Adrenal gland (tissue), 12 donors: ENCODE measurements around the gene KLHL21. TPM values are rescaled to one million over a fixed set of nuclear protein-coding genes. Genes with fewer than 3 reads are reported as not detected.

Experiments used
- DNase-seq, 7 donors: peaks; one replicate each; pipeline ENCODE4 v3.0.0-alpha.2; 2019 to 2020
- H3K27ac ChIP-seq, 5 donors: fragments of 200-600 bp; sonication (generic) in 4 of 5; 1 replicate in 3 of 5; 2 replicates in 2 of 5; pipeline versions ENCODE4 v1.5.1 to v1.8.0; 2016 to 2020; ENCODE audit warnings: mild to moderate bottlenecking in 1 of 5
- H3K27me3 ChIP-seq: fragments of 200-600 bp; 2 replicates; pipeline ENCODE4 v1.8.0; 2021
- H3K36me3 ChIP-seq, 2 donors: fragments of 200-600 bp; replicated peaks in 1 of 2; 1 replicate in 1 of 2; 2 replicates in 1 of 2; pipeline versions ENCODE4 v1.5.1 to v1.8.0; 2018 to 2022
- H3K4me1 ChIP-seq, 2 donors: fragments of 200-600 bp; replicated peaks in 1 of 2; 1 replicate in 1 of 2; 2 replicates in 1 of 2; pipeline versions ENCODE4 v1.5.1 to v1.8.0; 2018 to 2021
- H3K4me3 ChIP-seq, 4 donors: fragments of 200-600 bp; sonication (generic) in 3 of 4; one replicate each; pipeline ENCODE4 v1.5.1; 2016 to 2018
- H3K9me3 ChIP-seq, 3 donors: fragments of 200-600 bp; sonication (generic) in 1 of 3; replicated peaks in 1 of 3; 1 replicate in 2 of 3; 2 replicates in 1 of 3; pipeline versions ENCODE4 v1.5.1 to v1.8.0; 2016 to 2021
- POLR2A ChIP-seq, 2 donors: fragments of 450-650 bp; IDR thresholded peaks; one replicate each; pipeline ENCODE4 v1.6.1; 2017; ENCODE audit warnings: antibody characterized with exemption in 2 of 2, mild to moderate bottlenecking in 2 of 2, moderate library complexity in 1 of 2
- WGBS, 4 donors: extraction: QIAGEN DNeasy Blood & Tissue Kit in 2 of 4; methylation state at CpG; one replicate each; pipeline versions ENCODE4 v1.1.5 to v1.1.7; 2013 to 2017; 5-methylcytosine and 5-hydroxymethylcytosine counted together
- intact Hi-C, 2 donors: fragments of 100-400 bp; cut with DNase I; formaldehyde crosslinking; loops; one replicate each; pipeline versions ENCODE4 v1.14.1 to v1.15.0; 2022 to 2023
- polyA plus RNA-seq, 3 donors: library from polyadenylated mRNA; stranded (reverse); fragments of 200-250 nt in 2 of 3; fragments of 350-450 nt in 1 of 3; fragmentation: Illumina TruSeq in 1 of 3; extraction: RNeasy Lipid Tissue Mini Kit (QIAGEN cat#74804) in 1 of 3; gene quantifications; one replicate each; pipeline ENCODE4 v1.2.3, GENCODE V29; 2013 to 2014
- total RNA-seq, 9 donors: library from RNA; depleted of rRNA in 4 of 9; stranded (reverse); fragments of >200 nt in 4 of 9; fragments of 120-200 nt in 1 of 9; fragmentation: NEBNext Ultra II Directional in 1 of 9; extraction: Animal tissue kit (Norgen Biotek cat#: 25700) in 1 of 9; gene quantifications; one replicate each; pipeline versions ENCODE4 v1.1.0 to v1.2.4, GENCODE V29; 2013 to 2023
- TF ChIP-seq, protein P1 (sequence below), 6 experiments: fragments of 450-650 bp in 4 of 6; fragments of 200-600 bp in 2 of 6; sonication (generic) in 1 of 6; IDR thresholded peaks; 1 replicate in 5 of 6; 2 replicates in 1 of 6; pipeline versions ENCODE4 v1.5.1 to v1.8.0; 2016 to 2021; ENCODE audit warnings: antibody characterized with exemption in 6 of 6, mild to moderate bottlenecking in 2 of 6, moderate library complexity in 1 of 6
- donor health status: healthy with polysubstance abuse.
- donor health status: Bipolar disorder and iron deficiency.
- donor health status: DM: yes; HTN: yes; CAD: no.
- donor health status: DM: no; HTN: no; CAD: no.
- donor health status: DM: no; HTN: no; CAD: no.
- donor health status: DM: yes; HTN: yes; CAD: no.

KLHL21 gene
- total and polyA plus RNA-seq, 12 donors, result 11.7 to 108 (median 35.9) TPM

- peaks cover 14 to 20% of the 10 kb centered on the region in 2 donors for H3K4me1 ChIP-seq
- no peaks in the 10 kb centered on the region for H3K9me3 ChIP-seq
- no peaks in the 10 kb centered on the region for H3K27me3 ChIP-seq
- DNase-seq, result no peak
- H3K27ac ChIP-seq, result no peak overlapping the region
- peaks cover 0 to 46% of the 10 kb centered on the region in 2 donors for H3K36me3 ChIP-seq
- H3K4me3 ChIP-seq, result no peak overlapping the region
- TF ChIP-seq POLR2A (IDR thresholded peaks at IDR 0.05), result no peak
- TF ChIP-seq, protein P1, sequence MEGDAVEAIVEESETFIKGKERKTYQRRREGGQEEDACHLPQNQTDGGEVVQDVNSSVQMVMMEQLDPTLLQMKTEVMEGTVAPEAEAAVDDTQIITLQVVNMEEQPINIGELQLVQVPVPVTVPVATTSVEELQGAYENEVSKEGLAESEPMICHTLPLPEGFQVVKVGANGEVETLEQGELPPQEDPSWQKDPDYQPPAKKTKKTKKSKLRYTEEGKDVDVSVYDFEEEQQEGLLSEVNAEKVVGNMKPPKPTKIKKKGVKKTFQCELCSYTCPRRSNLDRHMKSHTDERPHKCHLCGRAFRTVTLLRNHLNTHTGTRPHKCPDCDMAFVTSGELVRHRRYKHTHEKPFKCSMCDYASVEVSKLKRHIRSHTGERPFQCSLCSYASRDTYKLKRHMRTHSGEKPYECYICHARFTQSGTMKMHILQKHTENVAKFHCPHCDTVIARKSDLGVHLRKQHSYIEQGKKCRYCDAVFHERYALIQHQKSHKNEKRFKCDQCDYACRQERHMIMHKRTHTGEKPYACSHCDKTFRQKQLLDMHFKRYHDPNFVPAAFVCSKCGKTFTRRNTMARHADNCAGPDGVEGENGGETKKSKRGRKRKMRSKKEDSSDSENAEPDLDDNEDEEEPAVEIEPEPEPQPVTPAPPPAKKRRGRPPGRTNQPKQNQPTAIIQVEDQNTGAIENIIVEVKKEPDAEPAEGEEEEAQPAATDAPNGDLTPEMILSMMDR (IDR thresholded peaks at IDR 0.05), result no peak
- intact Hi-C loops, result no loop called here
- WGBS, 4 donors, result 85 to 93% (median 88%) methylated on average over 15 to 21 of the region's 21 CpGs
These were observed 25.3 kb upstream of the KLHL21 start for GRCh38 chr1:6627841-6628545.

DNA sequence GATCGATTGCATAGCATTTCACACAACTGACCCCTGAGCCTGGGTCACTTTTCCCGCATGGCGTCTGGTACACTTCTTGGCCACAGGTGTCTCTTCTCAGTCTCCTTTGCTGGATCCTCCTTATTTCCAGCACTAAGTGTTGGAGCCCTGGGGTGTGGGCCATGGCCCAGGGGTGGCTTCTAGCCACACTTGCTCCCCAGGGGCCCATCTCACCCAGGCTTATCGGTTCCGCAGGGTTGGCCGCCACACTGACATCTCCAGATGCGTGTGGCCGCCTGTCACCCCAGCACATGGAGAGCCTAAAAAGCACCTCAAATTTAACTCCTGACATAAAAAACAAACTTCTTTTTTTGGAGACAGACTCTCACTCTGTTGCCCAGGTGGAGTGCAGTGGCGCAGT is 24.4 kb upstream of the KLHL21 start:
- Histone ChIP-seq H3K9me3 (no peaks in the 10 kb centered on the region), H3K4me3 (no peak overlapping the region), H3K27me3 (no peaks in the 10 kb centered on the region), H3K36me3 (peaks cover 0 to 45% of the 10 kb centered on the region in 2 donors), H3K27ac (no peak overlapping the region), H3K4me1 (peaks cover 14 to 24% of the 10 kb centered on the region in 2 donors)
- WGBS, 4 donors, result 90 to 96% (median 94%) methylated on average over 9 of the region's 9 CpGs
- intact Hi-C loops, result no loop called here
- no peak for TF ChIP-seq POLR2A (IDR thresholded peaks at IDR 0.05)
- TF ChIP-seq, protein P1 (IDR thresholded peaks at IDR 0.05), result no peak
- DNase-seq, result no peak

DNA sequence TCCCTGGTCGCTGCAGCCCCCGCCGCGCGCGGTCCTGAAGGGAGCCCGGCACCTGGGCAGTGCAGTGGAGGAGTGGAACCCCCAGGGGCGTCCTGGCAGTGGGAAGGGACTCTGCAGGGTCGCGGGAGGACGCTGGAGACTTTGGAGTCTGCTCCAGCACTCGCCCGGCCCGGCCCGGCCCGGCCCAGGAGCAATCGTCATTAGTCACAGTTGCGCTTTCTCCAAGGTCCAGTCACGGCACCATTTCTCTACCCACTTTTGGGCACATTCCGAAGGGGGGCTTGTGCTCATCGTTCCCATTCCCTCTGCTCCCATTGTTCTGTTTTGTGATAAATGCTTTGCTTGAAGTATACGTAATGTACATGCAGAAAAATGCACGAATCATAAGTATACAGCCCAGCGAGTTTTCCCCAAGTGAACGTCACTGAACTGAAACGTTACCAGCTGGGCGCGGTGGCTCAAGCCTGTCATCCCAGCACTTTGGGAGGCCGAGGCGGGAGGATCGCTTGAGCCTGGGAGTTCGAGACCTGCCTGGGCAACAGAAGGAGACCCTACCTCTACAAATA is 23.0 kb upstream of the KLHL21 start:
- Histone ChIP-seq H3K36me3 (peaks cover 0 to 47% of the 10 kb centered on the region in 2 donors), H3K27me3 (no peaks in the 10 kb centered on the region), H3K4me1 (peaks cover 14 to 24% of the 10 kb centered on the region in 2 donors), H3K4me3 (peak overlapping the region; percentile 28 to 91 (median 64)), H3K9me3 (no peaks in the 10 kb centered on the region), H3K27ac (peak overlapping the region; percentile 60 to 95 (median 89))
- peak in 6 of 7 donors; percentile 39 to 67 (median 56) for DNase-seq
- intact Hi-C loops, result no loop called here
- TF ChIP-seq, protein P1 (IDR thresholded peaks at IDR 0.05), result peak in 1 of 6 experiments; percentile 16
- peak in 1 of 2 donors; percentile 35 for TF ChIP-seq POLR2A (IDR thresholded peaks at IDR 0.05)
- 3 to 6% (median 4%) methylated on average over 19 to 32 of the region's 32 CpGs for WGBS, 4 donors

DNA sequence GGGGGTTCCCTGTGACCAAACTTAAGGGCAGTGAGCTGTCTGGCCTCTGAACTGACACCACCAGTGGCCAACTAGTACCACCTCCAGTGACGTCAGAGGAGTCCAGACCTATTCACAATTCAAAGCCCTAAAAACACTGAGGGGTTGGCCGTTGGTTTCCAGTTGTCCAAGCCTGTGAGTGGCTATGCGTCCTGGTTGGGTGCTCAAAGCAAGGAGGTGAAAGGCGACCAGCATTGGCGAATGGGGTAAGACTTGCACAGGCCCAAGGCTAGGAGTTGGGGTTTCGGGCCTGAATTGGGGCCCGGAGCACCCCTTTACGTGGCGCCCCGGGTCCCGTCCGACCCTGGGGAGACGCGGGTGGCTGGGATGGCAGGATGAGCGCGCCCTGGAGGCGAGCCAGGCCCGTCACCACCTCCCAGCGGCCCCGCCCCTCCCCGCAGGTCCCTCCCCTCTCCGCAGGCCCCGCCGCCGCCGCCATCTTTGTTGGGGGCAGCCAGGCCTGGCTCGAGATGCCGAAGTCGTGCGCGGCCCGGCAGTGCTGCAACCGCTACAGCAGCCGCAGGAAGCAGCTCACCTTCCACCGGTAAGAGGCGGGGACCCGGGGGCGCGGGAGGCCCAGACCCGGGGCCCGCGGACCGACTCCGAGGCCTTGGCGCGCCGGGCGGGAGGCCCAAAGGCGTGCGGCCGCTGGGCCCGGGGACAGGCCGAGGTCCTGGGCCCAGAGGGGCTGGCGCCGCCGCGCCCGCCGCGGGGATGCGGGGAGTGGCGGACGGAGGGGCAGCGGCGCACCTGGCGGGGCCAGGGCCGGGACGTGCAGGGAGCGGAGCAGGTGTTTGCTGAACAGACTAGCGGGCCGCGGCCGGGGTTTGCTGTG is 22.3 kb upstream of the KLHL21 start, which contains the start of gene THAP3:
Gene THAP3, plus strand, starts transcription at position 159 of the 874 bp plus-strand sequence. Its CDS starts 351 bp downstream, at position 510.
- WGBS, 4 donors, result 0 to 1% (median 1%) methylated on average over 1 to 73 of the region's 73 CpGs

More for the DNA sequence above, 22.3 kb upstream of the KLHL21 start, which contains the start of gene THAP3:
- H3K27me3 ChIP-seq, result no peaks in the 10 kb centered on the region
- H3K4me1 ChIP-seq, result peaks cover 14 to 24% of the 10 kb centered on the region in 2 donors
- H3K4me3 ChIP-seq, result peak within 1 kb of the TSS; percentile 28 to 91 (median 64)
- intact Hi-C loops, result no loop called here
- peak in 1 of 2 donors; percentile 52 for TF ChIP-seq POLR2A (IDR thresholded peaks at IDR 0.05)
- TF ChIP-seq, protein P1 (IDR thresholded peaks at IDR 0.05), result no peak
- H3K27ac ChIP-seq, result peak within 1 kb of the TSS; percentile 60 to 95 (median 89)
- no peaks in the 10 kb centered on the region for H3K9me3 ChIP-seq
- peaks cover 0 to 47% of the 10 kb centered on the region in 2 donors for H3K36me3 ChIP-seq
- DNase-seq, result peak; percentile 87 to 91 (median 90)
